GM18526 (cell line): ENCODE measurements around the gene PIEZO1.

Experiments used
- POLR2A ChIP-seq: IDR thresholded peaks from 3 replicates; pipeline ENCODE4 v1.6.1; 2011; ENCODE audit not compliant: insufficient read length; ENCODE audit errors: extremely low read depth

Gene PIEZO1

GRCh38 chr16:88809068-88809675, 24.2 kb upstream of the PIEZO1 start:
- peak; percentile 34 for TF ChIP-seq POLR2A

DNA sequence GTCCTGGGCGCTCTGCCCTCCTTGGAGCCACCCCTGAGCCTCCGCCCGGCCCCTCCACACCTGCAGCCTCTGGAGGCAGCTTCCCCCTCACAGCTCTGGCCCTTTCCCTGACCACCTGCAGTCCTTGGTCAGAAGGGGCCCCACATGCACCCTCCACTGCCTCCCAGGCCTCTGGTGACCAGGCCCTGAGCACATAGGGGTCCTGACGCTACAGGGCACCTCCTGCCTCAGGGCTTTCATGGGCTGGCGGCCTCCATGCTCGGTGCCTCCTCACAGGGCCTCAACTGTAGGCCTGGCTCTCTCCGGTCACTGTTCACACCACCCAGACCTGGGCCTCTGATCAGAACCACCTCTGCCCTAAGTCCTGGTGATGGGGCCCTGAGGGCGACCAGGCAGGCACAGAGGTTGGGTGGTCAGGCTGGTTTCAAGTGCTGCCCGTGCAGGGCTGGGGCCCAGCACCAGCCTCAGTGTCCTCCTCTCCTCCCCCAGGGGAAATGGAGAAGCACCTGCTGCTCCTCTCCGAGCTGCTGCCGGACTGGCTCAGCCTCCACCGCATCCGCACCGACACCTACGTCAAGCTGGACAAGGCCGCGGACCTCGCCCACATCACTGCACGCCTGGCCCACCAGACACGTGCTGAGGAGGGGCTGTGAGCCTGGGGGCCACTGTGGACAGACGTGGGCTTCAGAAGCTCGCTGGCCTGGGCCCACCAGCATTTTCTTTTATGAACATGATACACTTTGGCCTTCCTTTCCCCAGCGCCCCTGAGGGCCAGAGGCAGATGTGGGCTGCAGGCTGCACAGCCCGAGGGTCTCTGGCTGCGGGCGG, 22.8 kb upstream of the PIEZO1 start:
- TF ChIP-seq POLR2A: peak; percentile 12

DNA sequence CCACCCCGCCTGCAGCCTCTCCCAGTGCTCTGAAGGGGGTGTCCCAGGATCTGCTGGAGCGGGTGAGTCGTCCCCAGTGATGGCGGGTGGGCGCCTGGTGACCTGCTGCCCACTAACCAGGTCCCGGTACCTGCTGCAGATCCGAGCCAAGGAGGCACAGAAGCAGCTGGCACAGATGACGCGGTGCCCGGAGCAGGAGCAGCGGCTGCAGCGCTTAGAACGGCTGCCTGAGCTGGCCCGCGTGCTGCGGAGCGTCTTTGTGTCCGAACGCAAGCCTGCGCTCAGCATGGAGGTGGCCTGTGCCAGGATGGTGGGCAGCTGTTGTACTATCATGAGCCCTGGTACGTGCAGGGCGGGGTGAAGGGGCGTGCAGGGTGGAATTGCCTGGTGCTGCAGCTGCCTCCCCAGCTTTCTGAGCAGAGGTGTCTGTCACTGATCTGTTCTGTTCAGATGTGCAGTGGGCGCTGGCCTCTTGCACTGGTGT, 22.2 kb upstream of the PIEZO1 start:
- TF ChIP-seq POLR2A: no peak

DNA sequence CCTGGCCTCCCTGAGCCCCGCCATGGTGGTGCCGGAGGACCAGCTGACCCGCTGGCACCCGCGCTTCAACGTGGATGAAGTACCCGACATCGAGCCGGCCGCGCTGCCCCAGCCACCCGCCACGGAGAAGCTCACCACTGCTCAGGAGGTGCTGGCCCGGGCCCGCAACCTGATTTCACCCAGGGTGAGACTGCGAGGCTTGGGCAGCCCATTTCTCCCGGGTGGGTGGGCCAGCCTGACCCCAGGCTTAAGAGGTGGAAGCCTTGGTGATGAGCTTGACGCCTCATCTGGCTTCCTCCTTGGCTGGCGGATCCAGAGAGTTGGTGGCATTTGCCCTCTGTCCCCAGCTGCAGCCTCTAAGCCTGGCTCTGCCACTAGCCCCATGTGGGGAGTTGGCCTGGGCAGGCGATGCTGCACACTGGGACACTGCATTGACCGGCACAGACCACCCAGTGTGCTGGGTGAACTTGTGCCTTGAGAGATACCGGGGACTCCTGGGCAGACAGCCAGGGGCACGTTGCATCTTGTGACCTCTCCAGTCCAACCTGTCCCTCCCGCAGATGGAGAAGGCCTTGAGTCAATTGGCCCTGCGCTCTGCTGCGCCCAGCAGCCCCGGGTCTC, 21.6 kb upstream of the PIEZO1 start:
- TF ChIP-seq POLR2A: no peak

GRCh38 chr16:88805887-88806393, 20.9 kb upstream of the PIEZO1 start:
- TF ChIP-seq POLR2A: no peak

GRCh38 chr16:88805340-88805715, 20.3 kb upstream of the PIEZO1 start:
- TF ChIP-seq POLR2A: no peak

DNA sequence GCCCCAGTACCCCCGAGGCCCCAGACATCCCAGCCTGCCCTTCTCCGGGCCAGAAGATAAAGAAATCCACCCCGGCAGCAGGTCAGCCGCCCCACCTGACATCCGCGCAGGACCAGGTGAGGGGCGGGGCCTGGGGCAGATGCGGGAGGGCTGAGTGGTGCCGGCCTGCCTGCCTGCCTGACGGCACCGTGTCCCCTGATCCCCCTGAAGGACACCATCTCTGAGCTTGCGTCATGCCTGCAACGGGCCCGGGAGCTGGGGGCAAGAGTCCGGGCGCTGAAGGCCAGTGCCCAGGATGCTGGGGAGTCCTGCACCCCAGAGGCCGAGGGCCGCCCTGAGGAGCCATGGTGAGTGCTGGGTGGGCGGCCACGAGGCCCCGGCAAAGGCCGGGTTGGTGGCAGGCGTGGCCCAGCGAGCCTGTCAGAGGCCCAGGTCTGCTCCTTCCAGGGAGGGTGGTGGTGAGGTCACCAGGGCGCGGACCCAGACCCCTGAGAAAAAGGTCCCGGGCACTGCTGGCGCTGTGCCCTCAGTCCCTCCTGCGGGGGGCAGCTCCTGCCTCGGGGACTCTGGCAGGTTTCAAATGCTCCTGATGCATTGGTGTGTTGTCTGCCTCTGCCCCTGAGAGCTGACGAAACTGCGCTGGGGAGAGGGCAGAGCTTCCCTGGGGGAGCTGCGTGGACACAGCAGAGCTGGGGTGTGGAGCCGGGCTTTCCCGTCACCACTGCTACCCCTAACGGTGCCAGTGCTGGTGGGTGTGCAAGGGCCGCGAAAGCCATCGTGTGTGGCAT, 19.7 kb upstream of the PIEZO1 start:
- no peak for TF ChIP-seq POLR2A

- TF ChIP-seq POLR2A: no peak
Observed at GRCh38 chr16:88804173-88804551, 19.1 kb upstream of the PIEZO1 start.

- peak; percentile 54 for TF ChIP-seq POLR2A
Observed at GRCh38 chr16:88803264-88803987, 18.4 kb upstream of the PIEZO1 start, which contains the start of gene CDT1. CDT1 (plus strand) TSS chr16:88803789; CDS start chr16:88803832, 43 bp downstream.

GRCh38 chr16:88800277-88800592, 15.2 kb upstream of the PIEZO1 start:
- no peak for TF ChIP-seq POLR2A

DNA sequence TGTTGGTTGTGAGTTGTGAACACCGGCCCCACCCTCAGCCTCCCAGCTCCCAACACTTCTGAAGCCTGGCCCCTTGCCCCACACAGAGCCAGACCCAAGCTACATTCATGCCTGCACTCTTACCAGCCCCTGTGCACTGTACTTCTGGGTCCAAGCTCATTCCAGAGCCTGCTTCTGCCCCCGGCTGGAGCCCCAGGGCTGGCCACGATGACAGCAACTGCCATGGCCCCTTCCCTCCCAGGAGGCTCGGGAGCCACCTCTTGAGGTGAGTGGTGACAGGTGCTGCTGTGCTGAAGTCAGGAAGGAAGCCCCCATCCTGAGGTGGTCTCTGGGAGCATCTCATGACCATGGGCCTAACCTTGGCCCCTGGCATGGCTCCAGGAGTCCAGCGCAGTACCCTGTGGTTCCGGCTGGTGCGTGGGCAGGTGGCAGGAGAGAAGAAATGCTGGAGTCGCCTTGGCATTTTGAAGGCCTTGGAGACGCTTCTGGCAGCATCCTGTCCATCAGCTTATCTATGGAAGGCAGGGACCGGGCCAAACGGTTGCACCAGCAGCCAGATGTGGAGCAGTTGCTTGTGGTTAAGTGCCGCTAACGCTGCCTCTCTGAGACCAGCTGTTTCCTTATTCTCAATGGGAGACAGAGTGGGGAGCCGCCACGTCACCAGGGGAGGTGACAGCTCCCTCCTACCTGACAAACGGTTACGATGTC, 14.7 kb upstream of the PIEZO1 start:
- TF ChIP-seq POLR2A: no peak

DNA sequence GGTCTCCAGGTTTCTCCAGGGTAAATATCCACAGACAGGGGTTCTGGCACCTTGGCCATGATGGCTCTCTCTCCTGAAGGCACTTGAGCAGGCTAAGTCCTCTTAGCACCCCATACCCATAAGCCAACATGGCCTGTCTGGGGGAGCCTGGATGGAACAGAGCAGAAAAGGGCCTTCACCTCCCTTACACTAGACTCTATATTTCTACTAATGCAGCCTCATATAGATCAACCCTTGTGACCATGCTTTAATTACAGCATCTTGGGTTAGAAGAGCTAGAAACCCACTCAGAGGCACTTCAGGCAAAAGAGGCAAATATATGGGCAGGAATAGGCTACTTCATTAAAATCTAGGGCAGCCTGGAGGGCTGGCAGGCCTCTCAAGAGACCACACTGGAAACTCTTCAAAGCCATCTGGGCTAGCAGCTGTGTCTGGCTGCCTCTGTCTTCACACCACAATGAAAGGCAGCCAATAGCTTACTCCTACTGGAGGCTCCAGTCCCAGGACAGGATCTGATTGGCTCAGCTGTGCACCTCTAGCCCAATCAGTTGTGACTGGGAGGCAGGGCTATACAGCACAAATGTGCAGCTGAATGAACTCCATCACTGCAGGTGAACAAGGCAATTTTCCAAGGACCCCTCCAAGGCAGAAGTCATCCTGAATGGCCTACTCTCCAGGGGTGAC, 13.9 kb upstream of the PIEZO1 start:
- no peak for TF ChIP-seq POLR2A

DNA sequence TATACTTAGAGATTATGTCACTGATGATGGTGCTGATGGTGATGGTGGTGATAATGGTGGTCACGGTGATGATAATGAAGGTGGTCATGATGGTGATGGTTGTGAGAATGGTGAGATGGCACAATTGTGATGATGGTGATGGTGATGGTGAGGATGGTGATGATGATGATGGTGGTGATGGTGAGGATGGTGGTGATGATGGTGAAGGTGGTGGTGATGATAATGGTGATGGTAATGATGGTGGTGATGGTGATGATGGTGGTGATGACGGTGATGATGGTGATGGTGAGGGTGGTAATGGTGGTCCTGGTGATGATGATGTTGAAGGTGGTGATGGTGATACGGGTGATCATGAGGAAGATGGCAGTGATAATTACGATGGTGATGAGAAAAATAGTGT, 13.1 kb upstream of the PIEZO1 start:
- no peak for TF ChIP-seq POLR2A
